ENCODE data around the gene COX7A1.
A peak's percentile ranks its signal among the peaks of the same experiment; 100 is the strongest.

Gene COX7A1

GRCh38 chr19:36120984-36121358, 31.3 kb downstream of the COX7A1 start:
- Histone ChIP-seq H3K4me1 (ENCODE audit: control insufficient read depth, low read length) (peaks cover 10% of the 10 kb centered on the region), H3K27me3 (ENCODE audit: control insufficient read depth, low read length) (no peaks in the 10 kb centered on the region), H3K36me3 (ENCODE audit: control insufficient read depth, low read length) (peaks cover 40% of the 10 kb centered on the region), H3K9me3 (ENCODE audit: control insufficient read depth, insufficient read depth, low read length) (no peaks in the 10 kb centered on the region), H3K79me2 (ENCODE audit: control insufficient read depth, low read length) (peaks cover 16% of the 10 kb centered on the region), H3K4me3 (ENCODE audit: low read length) (no peak overlapping the region), H3F3A (ENCODE audit: control insufficient read depth, insufficient read depth) (no peaks in the 10 kb centered on the region), H3K9me2 (replicated peaks; ENCODE audit: control insufficient read depth, low read length) (no peaks in the 10 kb centered on the region), H4K20me1 (ENCODE audit: control insufficient read depth, insufficient read depth, low read depth, low read length) (peaks cover 6% of the 10 kb centered on the region; the same call in 1 of the 2 replicates), H3K4me2 (ENCODE audit: low read length) (no peak overlapping the region), H3K27ac (ENCODE audit: low read depth, low read length) (no peak overlapping the region)
- TF ChIP-seq CTCF (IDR thresholded peaks at IDR 0.05; ENCODE audit: low read depth, low read length, poor library complexity, severe bottlenecking), result no peak
- no peak for TF ChIP-seq EZH2phosphoT487 (IDR thresholded peaks at IDR 0.05; ENCODE audit: borderline replicate concordance, low read length)

GRCh38 chr19:36120092-36120983, 31.9 kb downstream of the COX7A1 start:
- H3K36me3 ChIP-seq (ENCODE audit: control insufficient read depth, low read length), result peaks cover 35% of the 10 kb centered on the region
- no peaks in the 10 kb centered on the region for H3K9me2 ChIP-seq (replicated peaks; ENCODE audit: control insufficient read depth, low read length)

GRCh38 chr19:36116344-36116637, 36.0 kb downstream of the COX7A1 start:
- Histone ChIP-seq H3K27ac (ENCODE audit: low read depth, low read length) (peak overlapping the region; percentile 69; the same call in 1 of the 2 replicates), H3K9me3 (ENCODE audit: control insufficient read depth, insufficient read depth, low read length) (no peaks in the 10 kb centered on the region), H3K36me3 (ENCODE audit: control insufficient read depth, low read length) (peaks cover 49% of the 10 kb centered on the region), H3K27me3 (ENCODE audit: control insufficient read depth, low read length) (no peaks in the 10 kb centered on the region), H3K9me2 (replicated peaks; ENCODE audit: control insufficient read depth, low read length) (no peaks in the 10 kb centered on the region), H4K20me1 (ENCODE audit: control insufficient read depth, insufficient read depth, low read depth, low read length) (peaks cover 6% of the 10 kb centered on the region; the same call in 1 of the 2 replicates), H3K4me1 (ENCODE audit: control insufficient read depth, low read length) (peaks cover 23% of the 10 kb centered on the region), H3K4me2 (ENCODE audit: low read length) (peak overlapping the region; percentile 79), H3F3A (ENCODE audit: control insufficient read depth, insufficient read depth) (no peaks in the 10 kb centered on the region), H3K4me3 (ENCODE audit: low read length) (peak overlapping the region; percentile 99), H3K79me2 (ENCODE audit: control insufficient read depth, low read length) (peaks cover 38% of the 10 kb centered on the region)
- TF ChIP-seq EZH2phosphoT487 (IDR thresholded peaks at IDR 0.05; ENCODE audit: borderline replicate concordance, low read length), result no peak
- no peak for TF ChIP-seq CTCF (IDR thresholded peaks at IDR 0.05; ENCODE audit: low read depth, low read length, poor library complexity, severe bottlenecking)

More at GRCh38 chr19:36120092-36120983, 31.9 kb downstream of the COX7A1 start:
- H3K9me3 ChIP-seq (ENCODE audit: control insufficient read depth, insufficient read depth, low read length), result no peaks in the 10 kb centered on the region
- TF ChIP-seq CTCF (IDR thresholded peaks at IDR 0.05; ENCODE audit: low read depth, low read length, poor library complexity, severe bottlenecking), result no peak
- peaks cover 12% of the 10 kb centered on the region for H3K4me1 ChIP-seq (ENCODE audit: control insufficient read depth, low read length)
- H3K4me2 ChIP-seq (ENCODE audit: low read length), result no peak overlapping the region
- H3K4me3 ChIP-seq (ENCODE audit: low read length), result no peak overlapping the region
- H4K20me1 ChIP-seq (ENCODE audit: control insufficient read depth, insufficient read depth, low read depth, low read length), result peaks cover 6% of the 10 kb centered on the region; the same call in 1 of the 2 replicates
- H3K27me3 ChIP-seq (ENCODE audit: control insufficient read depth, low read length), result no peaks in the 10 kb centered on the region
- peaks cover 20% of the 10 kb centered on the region for H3K79me2 ChIP-seq (ENCODE audit: control insufficient read depth, low read length)
- H3F3A ChIP-seq (ENCODE audit: control insufficient read depth, insufficient read depth), result no peaks in the 10 kb centered on the region
- no peak overlapping the region for H3K27ac ChIP-seq (ENCODE audit: low read depth, low read length)
